Transverse colon (tissue), 4 donors: ENCODE results near the gene NFE2L3. TPM values are rescaled to one million over a fixed set of nuclear protein-coding genes. Genes with fewer than 3 reads are reported as not detected.

Source experiments
- DNase-seq: peaks from one replicate; pipeline ENCODE4 v3.0.0-alpha.2; 2019
- H3K27ac ChIP-seq, 4 donors: fragments of 200-600 bp; sonication (generic); 2 replicates each; pipeline ENCODE4 v1.5.1; 2016 to 2018; ENCODE audit warnings: inconsistent platforms in 4 of 4
- H3K27me3 ChIP-seq: fragments of 200-600 bp; sonication (generic); 2 replicates; pipeline ENCODE4 v1.5.1; 2017; ENCODE audit warnings: inconsistent platforms
- H3K36me3 ChIP-seq, 4 donors: fragments of 200-600 bp; sonication (generic); 2 replicates each; pipeline ENCODE4 v1.5.1; 2017 to 2019; ENCODE audit warnings: inconsistent platforms in 4 of 4
- H3K4me1 ChIP-seq, 4 donors: fragments of 200-600 bp; sonication (generic); 2 replicates each; pipeline ENCODE4 v1.5.1; 2017 to 2020; ENCODE audit warnings: inconsistent platforms in 4 of 4
- H3K4me3 ChIP-seq, 4 donors: fragments of 200-600 bp; sonication (generic); 1 replicate in 1 of 4; 2 replicates in 3 of 4; pipeline versions ENCODE4 v1.5.1 to v1.6.1; 2017 to 2019; ENCODE audit warnings: inconsistent platforms in 4 of 4
- H3K9me3 ChIP-seq, 2 donors: fragments of 200-600 bp; sonication (generic); 2 replicates each; pipeline ENCODE4 v1.5.1; 2017 to 2019; ENCODE audit warnings: inconsistent platforms in 2 of 2
- EP300 ChIP-seq: sonication (generic); formaldehyde crosslinking; IDR thresholded peaks from one replicate; pipeline ENCODE4 v1.6.1; 2017; ENCODE audit warnings: antibody characterized with exemption, low read depth
- POLR2A ChIP-seq: fragments of 450-650 bp; IDR thresholded peaks from one replicate; pipeline ENCODE4 v1.6.1; 2016; ENCODE audit warnings: antibody characterized with exemption, mild to moderate bottlenecking, moderate library complexity
- POLR2AphosphoS5 ChIP-seq, 3 donors: sonication (generic); formaldehyde crosslinking; IDR thresholded peaks; one replicate each; pipeline ENCODE4 v1.6.1; 2016; ENCODE audit warnings: antibody characterized with exemption in 3 of 3
- WGBS, 2 donors: methylation state at CpG; one replicate each; pipeline ENCODE4 v1.1.5; 2018; ENCODE audit warnings: low coverage in 1 of 2; 5-methylcytosine and 5-hydroxymethylcytosine counted together
- in situ Hi-C, 4 donors: fragments of 200-750 bp; cut with MboI; loops; one replicate each; pipeline versions ENCODE4 v1.15.0 to v1.15.1; 2017; ENCODE audit warnings: low sequenced_read_pairs in 3 of 4, low pct_ligation_motif_present in 1 of 4, low pct_unique_long_range_greater_than_20kb in 1 of 4
- intact Hi-C: fragments of 100-400 bp; cut with DNase I; formaldehyde crosslinking; loops from one replicate; pipeline ENCODE4 v1.15.1; 2023; ENCODE audit warnings: low total_unique reads
- total RNA-seq, 4 donors: library from RNA; depleted of rRNA; stranded (reverse); fragments of >200 nt; gene quantifications; one replicate each; pipeline ENCODE4 v1.1.0, GENCODE V29; 2016
- TF ChIP-seq, protein P1 (sequence below), 5 experiments: fragments of 200-600 bp in 3 of 5; fragments of 450-650 bp in 2 of 5; sonication (generic) in 3 of 5; IDR thresholded peaks; 1 replicate in 2 of 5; 2 replicates in 3 of 5; pipeline ENCODE4 v1.5.1; 2016 to 2017; ENCODE audit warnings: antibody characterized with exemption in 5 of 5, inconsistent platforms in 3 of 5, mild to moderate bottlenecking in 2 of 5, moderate library complexity in 1 of 5

Gene NFE2L3
- total RNA-seq, 4 donors from 2014 or later, result 1.4 to 11.4 (median 6.6) TPM

- Histone ChIP-seq H3K4me1 (peaks cover 10 to 24% (median 14%) of the 10 kb centered on the region in 4 donors), H3K36me3 (peaks cover 0 to 50% (median 22%) of the 10 kb centered on the region in 4 donors), H3K9me3 (no peaks in the 10 kb centered on the region), H3K27ac (no peak overlapping the region), H3K27me3 (no peaks in the 10 kb centered on the region), H3K4me3 (no peak overlapping the region)
- DNase-seq, result no peak
- intact Hi-C loops (no loop called here), in situ Hi-C loops (loop anchor here in 2 of 4 donors (25.0 kb wide), 1 partner anchor 974 kb away; the partner anchor contains the start of genes HOXA10 (in 2 of the 2), HOXA3 (in 2 of the 2), HOXA7 (in 2 of the 2) and HOXA9 (in 2 of the 2))
- TF ChIP-seq, protein P1, sequence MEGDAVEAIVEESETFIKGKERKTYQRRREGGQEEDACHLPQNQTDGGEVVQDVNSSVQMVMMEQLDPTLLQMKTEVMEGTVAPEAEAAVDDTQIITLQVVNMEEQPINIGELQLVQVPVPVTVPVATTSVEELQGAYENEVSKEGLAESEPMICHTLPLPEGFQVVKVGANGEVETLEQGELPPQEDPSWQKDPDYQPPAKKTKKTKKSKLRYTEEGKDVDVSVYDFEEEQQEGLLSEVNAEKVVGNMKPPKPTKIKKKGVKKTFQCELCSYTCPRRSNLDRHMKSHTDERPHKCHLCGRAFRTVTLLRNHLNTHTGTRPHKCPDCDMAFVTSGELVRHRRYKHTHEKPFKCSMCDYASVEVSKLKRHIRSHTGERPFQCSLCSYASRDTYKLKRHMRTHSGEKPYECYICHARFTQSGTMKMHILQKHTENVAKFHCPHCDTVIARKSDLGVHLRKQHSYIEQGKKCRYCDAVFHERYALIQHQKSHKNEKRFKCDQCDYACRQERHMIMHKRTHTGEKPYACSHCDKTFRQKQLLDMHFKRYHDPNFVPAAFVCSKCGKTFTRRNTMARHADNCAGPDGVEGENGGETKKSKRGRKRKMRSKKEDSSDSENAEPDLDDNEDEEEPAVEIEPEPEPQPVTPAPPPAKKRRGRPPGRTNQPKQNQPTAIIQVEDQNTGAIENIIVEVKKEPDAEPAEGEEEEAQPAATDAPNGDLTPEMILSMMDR (IDR thresholded peaks at IDR 0.05), result no peak
- TF ChIP-seq EP300 (no peak), POLR2A (no peak), POLR2AphosphoS5 (IDR thresholded peaks at IDR 0.05) (no peak)
- WGBS, 2 donors, result 81 to 89% methylated on average over 9 of the region's 9 CpGs
These were observed 36.4 kb downstream of the NFE2L3 start for GRCh38 chr7:26188206-26188956.

- in situ Hi-C loops, result loop anchor here in 2 of 4 donors (25.0 kb wide), 1 partner anchor 973 kb away; the partner anchor contains the start of genes HOXA10 (in 2 of the 2), HOXA3 (in 2 of the 2), HOXA7 (in 2 of the 2) and HOXA9 (in 2 of the 2)
- WGBS, 2 donors, result 83 to 88% methylated on average over 3 of the region's 3 CpGs
- H3K4me1 ChIP-seq, result peaks cover 16 to 31% (median 19%) of the 10 kb centered on the region in 4 donors
These were observed 37.1 kb downstream of the NFE2L3 start for GRCh38 chr7:26188957-26189541.

GRCh38 chr7:26189697-26190096, 37.7 kb downstream of the NFE2L3 start:
- in situ Hi-C loops (loop anchor here in 2 of 4 donors (10.0 to 25.0 kb wide), 2 partner anchors 95 to 973 kb away; partner anchors contain the start of genes HOXA10 (in 2 of the 2), HOXA3 (in 2 of the 2), HOXA7 (in 2 of the 2) and HOXA9 (in 2 of the 2)), intact Hi-C loops (no loop called here)
- Histone ChIP-seq H3K4me1 (peaks cover 23 to 37% (median 26%) of the 10 kb centered on the region in 4 donors), H3K27me3 (no peaks in the 10 kb centered on the region), H3K36me3 (peaks cover 0 to 62% (median 29%) of the 10 kb centered on the region in 4 donors), H3K9me3 (no peaks in the 10 kb centered on the region), H3K4me3 (no peak overlapping the region), H3K27ac (no peak overlapping the region)
- WGBS, 2 donors, result 62 to 80% methylated on average over 3 of the region's 3 CpGs
- peak in 1 of 3 donors; percentile 3 for TF ChIP-seq POLR2AphosphoS5 (IDR thresholded peaks at IDR 0.05)
- TF ChIP-seq, protein P1 (IDR thresholded peaks at IDR 0.05), result no peak
- TF ChIP-seq POLR2A, result no peak
- no peak for DNase-seq

More at GRCh38 chr7:26188957-26189541, 37.1 kb downstream of the NFE2L3 start:
- Histone ChIP-seq H3K27me3 (no peaks in the 10 kb centered on the region), H3K27ac (no peak overlapping the region), H3K9me3 (no peaks in the 10 kb centered on the region), H3K36me3 (peaks cover 0 to 57% (median 26%) of the 10 kb centered on the region in 4 donors), H3K4me3 (no peak overlapping the region)
- intact Hi-C loops, result no loop called here
- DNase-seq, result no peak
- TF ChIP-seq POLR2AphosphoS5 (IDR thresholded peaks at IDR 0.05) (peak in 1 of 3 donors; percentile 12), POLR2A (no peak)

DNA sequence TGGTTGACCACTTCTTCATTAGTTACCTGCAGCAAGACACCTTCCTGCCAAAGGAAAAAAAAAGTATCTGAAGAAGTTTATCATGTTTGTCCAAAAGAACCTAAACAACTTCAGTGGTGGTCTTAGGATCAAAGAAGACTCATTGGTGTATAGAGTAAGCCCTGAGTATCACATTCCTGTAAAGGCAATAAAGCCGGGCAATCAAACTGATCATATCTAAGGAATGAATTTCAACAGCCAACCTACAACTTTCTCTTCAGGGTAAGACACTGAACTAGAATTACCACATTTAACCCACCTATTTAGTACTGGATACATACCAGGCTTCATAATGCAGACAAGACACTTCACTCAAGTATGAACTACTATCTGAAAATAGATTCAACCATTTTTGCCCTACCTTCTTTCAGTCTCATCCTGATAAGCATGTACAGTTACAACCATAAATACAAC, 38.4 kb downstream of the NFE2L3 start:
- H3K27me3 ChIP-seq, result no peaks in the 10 kb centered on the region
- peaks cover 0 to 69% (median 32%) of the 10 kb centered on the region in 4 donors for H3K36me3 ChIP-seq
- in situ Hi-C loops (loop anchor here in 2 of 4 donors (10.0 to 25.0 kb wide), 2 partner anchors 96 to 972 kb away; partner anchors contain the start of genes HOXA10 (in 2 of the 2), HOXA3 (in 2 of the 2), HOXA7 (in 2 of the 2) and HOXA9 (in 2 of the 2)), intact Hi-C loops (no loop called here)
- H3K27ac ChIP-seq, result no peak overlapping the region
- peaks cover 24 to 45% (median 32%) of the 10 kb centered on the region in 4 donors for H3K4me1 ChIP-seq
- H3K9me3 ChIP-seq, result no peaks in the 10 kb centered on the region
- TF ChIP-seq EP300, result no peak
- no peak for TF ChIP-seq POLR2AphosphoS5 (IDR thresholded peaks at IDR 0.05)
- no peak for TF ChIP-seq POLR2A
- TF ChIP-seq, protein P1 (IDR thresholded peaks at IDR 0.05), result no peak
- DNase-seq, result no peak
- 55 to 85% methylated on average over 1 of the region's 1 CpG for WGBS, 2 donors
- no peak overlapping the region for H3K4me3 ChIP-seq
